Activated naive CD4-positive, alpha-beta T cell treated with anti-CD3 and anti-CD28 coated beads, Interleukin-2, amount 50 U/mL, for 72 hours (primary cell): ENCODE measurements around the gene IL4. TPM values are rescaled to one million over a fixed set of nuclear protein-coding genes. Genes with fewer than 3 reads are reported as not detected.
A peak's percentile ranks its signal among the peaks of the same experiment; 100 is the strongest.

Source experiments
- ATAC-seq, 2 donors: fragments of 150-1000 bp; cut with Tn5 transposase; 2 replicates each; pipeline ENCODE4 v1.10.0; 2021; ENCODE audit warnings: mild to moderate bottlenecking in 2 of 2, moderate library complexity in 2 of 2
- DNase-seq, 2 donors: peaks; one replicate each; pipeline ENCODE4 v3.0.0; 2021 to 2022; ENCODE audit warnings: low spot score in 2 of 2
- H3K27ac Mint-ChIP-seq, 2 donors: one replicate each; pipeline ENCODE4 v1.8.0; 2022; ENCODE audit warnings: mild to moderate bottlenecking in 2 of 2, mixed read lengths in 2 of 2
- H3K36me3 Mint-ChIP-seq, 2 donors: one replicate each; pipeline ENCODE4 v1.8.0; 2022; ENCODE audit warnings: mixed read lengths in 2 of 2
- H3K9me3 Mint-ChIP-seq, 2 donors: one replicate each; pipeline ENCODE4 v1.8.0; 2022; ENCODE audit warnings: mixed read lengths in 2 of 2
- total RNA-seq, 2 donors: library from RNA; stranded (reverse); gene quantifications; one replicate each; pipeline ENCODE4 v1.2.3, GENCODE V29; 2022

IL4 gene
- total RNA-seq, 2 donors from 2014 or later = not detected

DNA sequence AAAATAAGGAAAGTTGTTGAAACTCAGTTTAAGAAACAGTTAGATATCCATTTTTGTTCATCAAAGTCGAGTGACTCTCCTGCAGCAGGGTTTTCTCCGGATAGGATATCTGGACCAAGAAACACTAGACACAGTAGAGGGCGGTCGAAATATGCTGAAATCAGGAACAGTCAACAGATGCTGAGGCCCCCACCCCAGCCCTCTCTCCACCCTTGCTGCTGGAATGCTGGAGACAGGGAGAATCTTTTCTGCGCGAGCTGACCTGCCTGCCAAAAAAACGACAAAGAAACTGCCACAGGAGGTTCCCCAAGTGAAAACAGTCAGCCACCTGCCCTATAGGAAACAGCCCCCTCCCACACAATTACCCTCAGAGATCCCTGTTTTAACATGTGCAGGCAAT lies 20.1 kb upstream of the IL4 start:
- DNase-seq (no peak), ATAC-seq (no peak)
- Mint-ChIP-seq H3K27ac (peak overlapping the region in 1 of 2 donors; percentile 9), H3K36me3 (peaks cover under 1 to 5% of the 10 kb centered on the region in 2 donors), H3K9me3 (peaks cover 4 to 5% of the 10 kb centered on the region in 2 donors)

DNA sequence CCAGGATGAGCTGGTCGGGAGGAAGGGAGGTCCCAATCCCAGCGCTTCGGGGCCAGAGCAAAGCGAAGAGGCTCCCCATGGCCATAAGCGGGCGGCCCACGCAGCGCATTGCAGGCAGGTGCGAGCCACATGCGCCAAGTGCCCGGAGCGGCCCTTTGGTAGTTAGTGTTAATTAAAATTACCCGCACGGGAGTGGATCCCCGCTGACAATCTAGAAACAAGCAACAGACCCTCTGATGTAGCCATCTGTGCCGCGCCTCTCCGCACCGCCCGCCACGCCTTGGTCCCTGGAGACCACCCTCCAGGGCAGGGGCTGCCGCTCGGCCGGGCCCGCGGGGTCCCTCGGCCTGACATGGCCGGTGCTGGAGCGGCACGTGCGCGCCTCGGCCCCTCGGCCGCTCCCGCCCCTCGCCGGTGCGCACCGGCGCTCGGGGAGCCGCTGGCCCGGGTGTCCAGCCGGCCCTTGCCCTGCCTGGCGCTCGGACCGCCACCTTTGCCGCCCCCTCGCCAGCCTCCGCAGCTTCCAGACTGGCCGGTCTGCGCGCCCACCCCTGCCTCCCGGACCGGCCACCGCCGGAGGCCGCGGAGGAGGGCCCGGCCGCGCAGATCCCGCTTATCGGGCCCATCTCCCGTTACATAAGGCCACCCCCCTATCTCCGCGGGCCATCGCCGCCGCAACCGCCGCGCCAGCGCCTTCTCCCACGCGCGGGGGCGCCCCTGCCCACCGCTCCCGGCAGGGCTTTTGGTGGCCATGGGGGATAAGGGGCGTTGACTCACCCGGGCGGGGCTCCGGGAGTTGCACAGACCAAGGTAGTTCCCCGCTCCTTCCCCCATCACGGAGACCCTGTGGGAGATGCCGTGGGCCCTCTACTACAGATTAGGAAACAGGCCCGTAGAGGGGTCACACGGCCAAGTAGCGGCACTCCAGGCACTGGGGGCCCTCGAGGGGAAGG lies 17.7 kb upstream of the IL4 start:
- H3K36me3 Mint-ChIP-seq = peaks cover 0 to 4% of the 10 kb centered on the region in 2 donors
- peaks cover 3 to 5% of the 10 kb centered on the region in 2 donors for H3K9me3 Mint-ChIP-seq
- no peak overlapping the region for H3K27ac Mint-ChIP-seq
- no peak for DNase-seq
- ATAC-seq = peak; percentile 39 to 71

DNA sequence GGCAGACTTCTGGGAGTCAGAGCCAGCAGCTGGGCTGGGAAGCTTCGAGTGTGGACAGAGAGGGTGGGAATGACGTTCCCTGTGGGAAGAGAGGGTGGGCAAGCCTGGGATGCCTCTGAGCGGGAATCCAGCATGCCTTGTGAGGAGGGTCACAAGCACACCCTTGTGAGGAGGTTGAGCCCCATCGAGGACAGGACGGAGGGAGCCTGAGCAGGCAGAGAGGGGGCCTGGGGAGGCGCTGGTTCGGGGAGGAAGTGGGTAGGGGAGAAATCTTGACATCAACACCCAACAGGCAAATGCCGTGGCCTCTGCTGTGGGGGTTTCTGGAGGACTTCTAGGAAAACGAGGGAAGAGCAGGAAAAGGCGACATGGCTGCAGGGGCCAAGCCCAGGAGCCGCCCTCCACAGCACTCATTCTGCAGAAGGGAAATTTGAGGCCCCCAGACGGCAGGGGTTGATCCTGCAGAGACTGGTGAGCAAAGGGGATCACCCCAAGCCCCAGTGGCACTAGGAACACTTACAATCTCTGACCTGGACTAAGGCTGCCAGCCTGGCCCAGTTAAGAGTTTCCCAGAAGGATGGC lies 16.9 kb upstream of the IL4 start:
- peaks cover 0 to 4% of the 10 kb centered on the region in 2 donors for H3K36me3 Mint-ChIP-seq
- H3K9me3 Mint-ChIP-seq = peaks cover 2 to 3% of the 10 kb centered on the region in 2 donors
- peak; percentile 19 to 26 for ATAC-seq
- H3K27ac Mint-ChIP-seq = no peak overlapping the region
- no peak for DNase-seq

DNA sequence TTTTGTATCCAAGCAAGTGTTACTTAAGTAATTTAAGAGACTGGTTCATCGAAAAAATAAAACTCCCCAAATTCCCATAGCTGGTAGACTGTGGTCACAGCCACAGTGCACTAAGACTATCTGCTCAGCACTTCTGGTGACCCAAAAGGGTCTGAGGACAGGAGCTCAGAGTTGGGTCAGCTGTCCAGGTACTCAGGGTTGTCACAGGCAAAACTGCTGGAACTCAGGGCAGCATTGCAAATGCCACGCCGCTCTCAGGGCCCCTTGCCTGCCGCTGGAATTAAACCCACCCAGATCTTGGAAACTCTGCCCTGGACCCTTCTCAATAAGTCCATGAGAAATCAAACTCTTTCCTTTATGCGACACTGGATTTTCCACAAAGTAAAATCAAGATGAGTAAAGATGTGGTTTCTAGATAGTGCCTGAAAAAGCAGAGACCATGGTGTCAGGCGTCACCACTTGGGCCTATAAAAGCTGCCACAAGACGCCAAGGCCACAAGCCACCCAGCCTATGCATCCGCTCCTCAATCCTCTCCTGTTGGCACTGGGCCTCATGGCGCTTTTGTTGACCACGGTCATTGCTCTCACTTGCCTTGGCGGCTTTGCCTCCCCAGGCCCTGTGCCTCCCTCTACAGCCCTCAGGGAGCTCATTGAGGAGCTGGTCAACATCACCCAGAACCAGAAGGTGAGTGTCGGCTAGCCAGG lies 16.0 kb upstream of the IL4 start, which contains the start of gene IL13:
Gene IL13 (plus strand): TSS at position 498 of the 705 bp plus-strand sequence. CDS start 14 bp downstream, at position 512.
- peaks cover 0 to 4% of the 10 kb centered on the region in 2 donors for H3K36me3 Mint-ChIP-seq
- no peaks in the 10 kb centered on the region for H3K9me3 Mint-ChIP-seq
- H3K27ac Mint-ChIP-seq = no peak within 1 kb of the TSS
- no peak for DNase-seq
- peak in 1 of 2 donors; percentile 41 for ATAC-seq

DNA sequence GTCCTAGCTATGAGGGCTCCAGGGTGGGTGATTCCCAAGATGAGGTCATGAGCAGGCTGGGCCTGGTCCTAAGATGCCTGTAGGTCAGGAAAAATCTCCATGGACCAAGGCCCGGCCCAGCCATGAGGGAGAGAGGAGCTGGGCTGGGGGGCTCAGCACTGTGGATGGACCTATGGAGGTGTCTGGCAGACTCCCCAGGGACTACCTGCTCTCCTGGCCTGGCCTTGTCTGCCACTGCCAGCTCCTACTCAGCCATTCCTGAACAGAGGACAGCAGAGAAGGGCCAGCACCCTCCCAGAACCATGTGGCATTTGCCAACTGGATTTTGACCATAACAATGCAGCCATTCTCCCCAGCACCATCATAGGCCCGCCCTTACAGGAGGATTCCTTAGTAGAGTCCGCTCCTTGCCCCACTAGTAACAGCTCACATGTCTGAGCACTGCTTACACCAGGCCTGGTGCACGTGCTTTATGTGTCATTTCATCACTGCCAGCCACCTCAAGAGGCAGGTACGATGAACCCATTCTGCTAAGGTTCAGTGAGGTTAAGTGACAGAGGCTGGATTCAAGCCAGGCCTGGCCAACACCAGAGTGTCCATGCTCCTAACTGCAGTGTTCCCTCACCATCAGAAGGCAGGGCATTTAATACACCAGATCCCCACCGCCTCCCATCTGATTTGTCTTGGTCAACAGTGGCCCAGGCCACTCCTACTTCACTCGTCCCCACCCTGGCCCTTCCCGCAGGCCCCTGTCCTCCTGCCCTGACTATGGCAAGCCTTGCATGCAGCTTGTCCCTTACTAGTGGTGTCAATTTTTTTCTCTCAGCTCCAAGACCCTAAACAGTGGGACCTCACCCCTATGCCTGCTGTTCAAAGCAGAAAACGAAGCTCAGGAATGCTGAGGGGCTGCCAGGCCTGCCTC lies 15.1 kb upstream of the IL4 start:
- Mint-ChIP-seq H3K36me3 (peaks cover 0 to 4% of the 10 kb centered on the region in 2 donors), H3K27ac (peak overlapping the region in 1 of 2 donors; percentile 74), H3K9me3 (no peaks in the 10 kb centered on the region)
- no peak for DNase-seq
- ATAC-seq = no peak

DNA sequence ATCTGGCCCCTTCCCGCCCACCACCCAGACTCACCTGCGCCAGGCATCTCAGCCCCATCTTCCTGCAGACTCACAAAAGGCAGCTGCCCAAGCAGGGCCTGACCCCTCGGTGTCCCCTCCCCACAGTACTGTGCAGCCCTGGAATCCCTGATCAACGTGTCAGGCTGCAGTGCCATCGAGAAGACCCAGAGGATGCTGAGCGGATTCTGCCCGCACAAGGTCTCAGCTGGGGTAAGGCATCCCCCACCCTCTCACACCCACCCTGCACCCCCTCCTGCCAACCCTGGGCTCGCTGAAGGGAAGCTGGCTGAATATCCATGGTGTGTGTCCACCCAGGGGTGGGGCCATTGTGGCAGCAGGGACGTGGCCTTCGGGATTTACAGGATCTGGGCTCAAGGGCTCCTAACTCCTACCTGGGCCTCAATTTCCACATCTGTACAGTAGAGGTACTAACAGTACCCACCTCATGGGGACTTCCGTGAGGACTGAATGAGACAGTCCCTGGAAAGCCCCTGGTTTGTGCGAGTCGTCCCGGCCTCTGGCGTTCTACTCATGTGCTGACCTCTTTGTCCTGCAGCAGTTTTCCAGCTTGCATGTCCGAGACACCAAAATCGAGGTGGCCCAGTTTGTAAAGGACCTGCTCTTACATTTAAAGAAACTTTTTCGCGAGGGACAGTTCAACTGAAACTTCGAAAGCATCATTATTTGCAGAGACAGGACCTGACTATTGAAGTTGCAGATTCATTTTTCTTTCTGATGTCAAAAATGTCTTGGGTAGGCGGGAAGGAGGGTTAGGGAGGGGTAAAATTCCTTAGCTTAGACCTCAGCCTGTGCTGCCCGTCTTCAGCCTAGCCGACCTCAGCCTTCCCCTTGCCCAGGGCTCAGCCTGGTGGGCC lies 13.9 kb upstream of the IL4 start:
- no peaks in the 10 kb centered on the region for H3K9me3 Mint-ChIP-seq
- H3K27ac Mint-ChIP-seq = no peak overlapping the region
- ATAC-seq (no peak), DNase-seq (no peak)
- H3K36me3 Mint-ChIP-seq = peaks cover 0 to 4% of the 10 kb centered on the region in 2 donors

DNA sequence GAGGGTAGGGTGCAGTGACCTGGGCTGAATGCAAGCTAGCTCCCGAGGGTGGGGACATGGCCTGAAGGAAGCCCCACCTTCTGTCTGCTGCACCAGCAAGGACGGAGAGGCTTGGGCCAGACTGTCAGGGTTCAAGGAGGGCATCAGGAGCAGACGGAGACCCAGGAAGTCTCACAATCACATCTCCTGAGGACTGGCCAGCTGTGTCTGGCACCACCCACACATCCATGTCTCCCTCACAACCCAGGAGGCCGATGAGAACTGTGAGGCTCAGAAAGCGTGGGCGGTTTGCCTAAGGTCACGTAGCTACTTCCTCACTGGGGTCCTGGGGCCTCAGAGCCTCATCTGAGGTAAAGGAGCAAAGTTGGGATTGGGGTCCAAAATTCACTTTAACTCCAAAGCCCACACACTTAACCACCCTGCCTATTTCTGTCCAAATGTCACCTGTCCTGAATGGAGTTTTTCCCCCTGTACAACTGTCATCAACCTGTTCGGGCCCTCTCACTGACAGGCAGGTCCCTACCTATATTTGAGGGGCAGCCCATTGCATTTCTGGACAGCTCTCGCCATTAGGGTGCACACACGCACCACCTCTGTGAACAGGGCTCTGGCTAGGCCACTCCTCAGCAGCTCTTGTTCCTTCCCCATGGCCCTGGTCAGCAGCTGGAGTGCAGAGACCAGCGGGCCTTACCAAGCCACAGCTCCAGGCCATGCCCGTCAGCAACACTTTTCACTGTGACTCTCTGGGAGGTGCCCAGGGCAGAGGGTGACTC lies 12.4 kb upstream of the IL4 start:
- Mint-ChIP-seq H3K27ac (peak overlapping the region in 1 of 2 donors; percentile 26), H3K9me3 (no peaks in the 10 kb centered on the region), H3K36me3 (peaks cover 0 to 3% of the 10 kb centered on the region in 2 donors)
- ATAC-seq (no peak), DNase-seq (no peak)

DNA sequence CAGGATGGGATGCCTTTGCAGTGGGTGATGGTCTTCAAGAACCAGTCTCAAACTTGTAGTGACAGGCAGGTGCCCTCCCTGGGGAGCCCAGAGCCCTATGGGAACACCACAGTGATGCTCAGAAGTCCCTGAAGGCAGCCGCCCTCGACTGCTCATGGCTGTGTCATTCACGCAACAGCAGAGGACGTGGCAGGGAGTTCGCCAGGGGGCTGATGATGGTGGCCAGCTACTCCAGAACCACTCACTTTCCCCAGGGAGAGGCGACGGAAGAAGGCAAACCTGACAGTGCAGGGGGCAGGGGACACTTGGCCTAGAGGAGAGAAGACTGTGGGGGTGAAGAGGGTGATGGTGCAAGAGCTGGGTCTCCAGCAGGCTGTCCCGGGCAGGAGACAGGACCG lies 11.8 kb upstream of the IL4 start:
- no peaks in the 10 kb centered on the region for H3K9me3 Mint-ChIP-seq
- no peaks in the 10 kb centered on the region for H3K36me3 Mint-ChIP-seq
- ATAC-seq (no peak), DNase-seq (peak in 1 of 2 donors; percentile 41)
- no peak overlapping the region for H3K27ac Mint-ChIP-seq

DNA sequence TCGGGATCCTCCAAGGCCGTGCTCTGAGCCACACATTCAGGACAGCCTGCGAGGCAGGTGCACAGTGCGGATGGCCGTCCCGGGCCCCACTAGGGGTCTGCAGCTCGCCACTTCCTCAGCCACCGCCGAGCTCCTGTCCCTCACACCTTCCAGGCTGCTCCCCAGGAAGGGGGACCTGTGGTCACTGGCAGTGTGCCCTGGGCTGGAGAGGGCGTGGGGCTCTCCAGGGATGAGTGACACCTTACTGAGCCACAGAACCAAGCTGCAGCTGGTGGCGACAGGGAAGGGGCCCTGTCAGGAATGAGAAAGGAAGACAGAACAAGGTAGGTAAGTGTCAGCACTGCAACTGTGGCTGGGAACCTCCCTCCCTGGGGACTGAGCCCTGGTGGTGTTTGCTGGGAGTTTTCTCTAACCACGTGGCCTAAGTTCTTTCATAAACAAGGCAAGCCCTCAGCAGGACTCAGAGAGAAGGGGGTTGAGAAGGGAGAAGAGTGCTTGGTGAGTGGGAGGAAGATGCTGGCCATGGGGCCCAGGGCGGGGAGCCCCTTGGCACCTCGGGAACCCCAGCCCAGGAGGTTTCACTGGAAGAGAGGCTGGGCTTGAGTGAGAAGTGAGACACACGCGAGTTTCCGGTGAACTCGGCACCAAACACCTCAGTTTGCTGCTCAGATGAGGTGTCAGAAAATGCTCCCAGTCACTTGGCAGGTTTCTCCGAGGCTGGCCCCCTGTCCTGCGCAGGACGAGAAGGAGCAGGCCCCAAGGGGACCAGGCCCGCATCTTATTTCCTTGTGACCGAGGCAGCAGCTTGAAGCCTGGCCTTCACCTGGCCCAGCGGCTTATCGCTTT lies 10.6 kb upstream of the IL4 start:
- ATAC-seq (peak; percentile 55 to 79), DNase-seq (peak in 1 of 2 donors; percentile 63)
- H3K9me3 Mint-ChIP-seq = no peaks in the 10 kb centered on the region
- H3K27ac Mint-ChIP-seq = peak overlapping the region in 1 of 2 donors; percentile 64
- no peaks in the 10 kb centered on the region for H3K36me3 Mint-ChIP-seq

DNA sequence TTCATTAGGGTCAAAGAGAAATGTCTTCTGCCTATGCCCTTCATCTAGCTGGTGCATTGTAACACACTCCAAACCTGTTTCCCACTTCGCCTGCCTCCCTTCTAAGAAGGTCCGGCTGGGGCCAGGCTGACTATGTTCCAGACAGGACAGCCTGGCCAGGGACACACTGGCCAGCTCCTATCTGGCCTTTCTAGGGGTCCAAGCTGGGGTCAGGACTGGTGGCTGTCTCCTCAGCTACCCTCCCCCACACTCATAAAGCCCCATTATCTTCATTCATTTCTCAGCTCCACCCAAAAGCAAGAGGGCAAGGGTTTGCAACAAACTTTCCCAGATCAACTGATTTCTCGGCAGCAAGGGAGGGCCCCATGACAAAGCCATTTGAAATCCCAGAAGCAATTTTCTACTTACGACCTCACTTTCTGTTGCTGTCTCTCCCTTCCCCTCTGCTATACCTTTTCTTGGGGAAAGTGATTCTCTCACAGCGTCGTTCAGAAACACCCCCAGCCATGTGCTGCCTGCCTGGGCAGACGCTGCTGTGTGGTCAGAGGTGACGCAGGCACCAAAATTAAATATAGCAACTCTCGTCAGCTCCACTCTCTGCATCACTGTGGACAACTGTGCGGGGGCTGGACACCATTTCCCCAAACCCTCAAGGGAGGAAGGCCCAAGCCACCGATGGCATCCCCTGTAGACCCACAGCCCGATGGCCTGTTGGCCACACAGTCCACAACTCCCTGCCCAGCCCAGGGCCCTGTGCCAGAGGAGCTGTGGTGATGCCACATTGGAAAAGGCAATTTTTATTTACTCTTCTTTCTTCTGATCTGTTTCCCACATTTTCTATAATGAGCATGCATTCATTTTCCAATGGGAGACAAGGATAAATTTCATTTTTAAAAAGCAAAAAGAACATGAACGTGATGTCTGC lies 9.8 kb upstream of the IL4 start:
- peak in 1 of 2 donors; percentile 31 for ATAC-seq
- Mint-ChIP-seq H3K27ac (peak overlapping the region; percentile 46 to 64), H3K36me3 (no peaks in the 10 kb centered on the region), H3K9me3 (no peaks in the 10 kb centered on the region)
- peak in 1 of 2 donors; percentile 54 for DNase-seq

DNA sequence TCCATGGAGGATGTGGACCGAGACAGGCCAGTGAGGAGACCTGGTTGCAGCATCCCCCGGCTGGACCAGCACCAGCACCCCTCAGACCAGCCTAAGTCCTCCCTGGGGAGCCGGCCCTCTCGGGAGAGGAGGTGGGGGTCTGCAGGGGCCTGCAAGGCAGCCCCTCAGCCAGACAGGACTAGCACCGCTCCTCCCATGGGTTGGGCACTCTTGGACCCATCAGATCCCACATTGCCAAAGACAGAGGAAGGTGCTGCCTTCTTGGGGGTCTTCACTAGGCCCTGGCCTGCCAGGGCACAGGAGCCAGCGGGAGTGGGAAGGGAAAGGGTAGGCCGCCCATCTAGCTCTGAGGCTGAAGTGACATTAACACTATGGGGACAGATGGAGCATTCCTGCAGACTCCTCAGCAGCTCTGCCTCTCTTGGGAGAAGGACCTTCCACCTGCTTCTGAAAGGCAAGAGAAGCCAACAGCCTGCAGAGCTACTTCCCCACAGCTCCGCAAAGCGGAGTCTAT lies 9.0 kb upstream of the IL4 start:
- DNase-seq (peak in 1 of 2 donors; percentile 23), ATAC-seq (no peak)
- Mint-ChIP-seq H3K9me3 (no peaks in the 10 kb centered on the region), H3K27ac (peak overlapping the region; percentile 46 to 64), H3K36me3 (no peaks in the 10 kb centered on the region)

DNA sequence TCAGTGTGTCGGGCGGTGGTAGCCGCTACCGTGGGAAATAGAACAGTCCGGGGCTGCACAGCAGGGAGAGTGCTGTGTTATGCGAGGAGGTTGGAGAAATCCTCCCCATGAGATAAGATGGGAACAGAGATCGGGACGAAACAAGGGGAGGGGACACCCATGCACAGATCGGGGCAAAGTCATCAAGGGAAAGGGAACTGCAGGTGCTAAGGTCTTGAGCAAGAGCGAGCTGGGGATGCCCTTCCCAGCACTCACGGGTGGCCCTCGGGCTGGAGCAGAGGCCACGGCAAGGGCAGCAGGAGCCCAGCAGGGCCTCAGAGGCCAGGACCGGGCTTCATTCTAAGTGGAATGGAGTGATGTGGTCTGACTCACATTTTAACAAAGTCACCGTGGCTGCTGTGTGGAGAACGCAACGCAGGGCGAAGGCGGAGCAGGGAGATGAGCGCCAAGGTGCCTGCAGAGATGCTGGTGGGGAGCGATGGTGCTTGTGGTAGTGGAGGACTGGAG lies 8.2 kb upstream of the IL4 start:
- Mint-ChIP-seq H3K9me3 (no peaks in the 10 kb centered on the region), H3K27ac (no peak overlapping the region), H3K36me3 (no peaks in the 10 kb centered on the region)
- DNase-seq (peak in 1 of 2 donors; percentile 16), ATAC-seq (no peak)
